GM18507 (cell line): ENCODE measurements around the gene CCDC88B.

Experiments used
- DNase-seq: peaks from one replicate; pipeline ENCODE4 v3.0.0; 2011; ENCODE audit warnings: low read depth; ENCODE audit not compliant: insufficient read length; ENCODE audit errors: extremely low spot score
- FAIRE-seq: peaks from 2 replicates; lab custom pipeline; 2011; peaks lifted over from hg19 to GRCh38; lab: Jason Lieb, UNC

Gene CCDC88B

GRCh38 chr11:64395545-64396078, 55.6 kb downstream of the CCDC88B start:
- no peak for FAIRE-seq

GRCh38 chr11:64396079-64396591, 56.1 kb downstream of the CCDC88B start:
- no peak for DNase-seq
- no peak for FAIRE-seq

More at GRCh38 chr11:64395545-64396078, 55.6 kb downstream of the CCDC88B start:
- DNase-seq = no peak

- DNase-seq (no peak), FAIRE-seq (no peak)
These were observed 60.1 kb downstream of the CCDC88B start for GRCh38 chr11:64400102-64400501.

GRCh38 chr11:64400667-64401066, 60.7 kb downstream of the CCDC88B start:
- FAIRE-seq = no peak
- no peak for DNase-seq

- DNase-seq (no peak), FAIRE-seq (no peak)
These were observed 61.8 kb downstream of the CCDC88B start for GRCh38 chr11:64401775-64402174.

- no peak for FAIRE-seq
- DNase-seq = no peak
These were observed 63.1 kb downstream of the CCDC88B start for GRCh38 chr11:64403106-64403505.

- DNase-seq (no peak), FAIRE-seq (no peak)
These were observed 66.4 kb downstream of the CCDC88B start for GRCh38 chr11:64406221-64406946.
